GM18951 (cell line): ENCODE measurements around the gene GFPT2.
A peak's percentile ranks its signal among the peaks of the same experiment; 100 is the strongest.

Experiments used
- POLR2A ChIP-seq: IDR thresholded peaks from 4 replicates; pipeline ENCODE4 v1.6.1; 2011; ENCODE audit warnings: mild to moderate bottlenecking; ENCODE audit not compliant: insufficient read length, insufficient read depth; ENCODE audit errors: extremely low read depth
- in situ Hi-C: fragments of 300-500 bp; cut with MboI; formaldehyde crosslinking; loops from one replicate; pipeline ENCODE4 v1.12.0; 2022; ENCODE audit warnings: low sequenced_read_pairs, mixed read lengths, inconsistent platforms; ENCODE audit not compliant: unreplicated experiment

Gene GFPT2

GRCh38 chr5:180329138-180329435, 24.0 kb downstream of the GFPT2 start:
- no peak for TF ChIP-seq POLR2A
- in situ Hi-C loops: no loop called here

DNA sequence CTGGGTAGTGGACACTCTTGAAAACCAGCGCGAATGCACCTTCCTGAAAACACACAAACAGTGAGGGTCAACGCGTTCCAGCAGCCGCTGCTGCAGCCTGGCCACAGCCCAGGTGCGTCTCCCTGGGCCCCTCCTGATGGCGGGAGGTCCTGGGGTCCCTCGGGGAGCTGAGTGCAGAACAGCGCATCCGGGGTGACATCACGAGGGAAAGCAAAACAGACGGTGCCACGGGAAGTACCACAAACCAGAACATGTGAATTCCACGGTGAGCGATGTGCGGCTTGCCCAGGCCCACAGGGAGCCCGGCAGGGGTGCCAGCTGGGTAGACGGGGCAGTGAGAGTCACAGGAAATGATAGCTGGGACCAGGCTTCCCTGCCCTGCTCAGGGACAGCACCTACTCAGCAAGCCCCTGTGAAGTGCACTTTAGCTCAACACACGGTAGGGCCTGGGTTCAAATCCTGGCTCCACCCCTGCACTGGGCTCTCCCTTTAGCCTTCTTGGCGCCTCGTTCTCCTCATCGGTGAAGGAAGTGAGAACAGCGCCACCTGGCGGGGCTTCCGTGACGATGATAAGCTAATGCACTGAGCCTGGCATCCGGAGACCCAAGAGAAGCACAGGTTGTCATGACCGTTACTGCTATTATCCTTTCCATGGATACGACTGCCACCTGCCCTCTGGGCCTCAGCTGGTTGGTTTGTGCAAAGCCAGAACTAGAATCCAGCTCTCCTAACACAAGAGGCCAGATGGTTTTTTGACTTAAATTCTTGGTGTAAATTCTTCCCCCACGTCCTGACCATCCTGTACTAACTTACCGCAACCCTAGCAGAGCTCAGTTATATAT, 24.6 kb downstream of the GFPT2 start:
- in situ Hi-C loops: no loop called here

GRCh38 chr5:180326989-180327565, 26.1 kb downstream of the GFPT2 start:
- in situ Hi-C loops: no loop called here
- no peak for TF ChIP-seq POLR2A

More for the DNA sequence above, 24.6 kb downstream of the GFPT2 start:
- TF ChIP-seq POLR2A: no peak

- no peak for TF ChIP-seq POLR2A
- in situ Hi-C loops: no loop called here
Measured at GRCh38 chr5:180324601-180324950, 28.6 kb downstream of the GFPT2 start.

DNA sequence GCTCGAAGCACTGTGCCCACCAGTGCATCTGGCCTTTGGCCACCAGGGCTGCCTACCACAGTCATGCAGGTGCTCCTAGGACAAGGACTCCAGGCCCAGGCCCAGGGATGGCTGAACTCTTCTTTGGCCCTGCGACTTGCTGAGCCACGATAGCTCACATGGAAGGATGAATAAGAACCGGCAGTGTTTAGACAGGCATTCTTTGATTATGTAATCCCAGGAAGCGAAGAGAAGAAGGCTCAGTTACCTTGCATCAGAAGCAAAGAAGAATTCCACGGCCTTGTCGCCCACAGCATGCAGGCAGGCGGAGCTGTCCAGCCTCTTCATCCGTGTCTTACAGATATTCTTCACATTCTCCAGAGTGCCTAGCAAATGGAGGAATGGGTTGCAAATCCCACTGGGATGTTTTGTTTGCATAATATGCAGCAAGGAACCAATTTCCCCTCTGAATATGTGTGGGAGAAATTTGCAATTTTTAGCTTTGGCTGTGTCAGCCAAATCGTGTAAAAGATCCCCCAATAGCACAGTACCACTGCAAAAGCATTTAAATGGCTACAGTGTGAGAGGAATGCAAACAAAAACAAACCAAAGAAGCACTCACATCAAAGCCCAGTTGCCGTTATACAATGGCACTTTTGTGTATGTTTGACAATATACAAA, 29.1 kb downstream of the GFPT2 start:
- in situ Hi-C loops: no loop called here
- no peak for TF ChIP-seq POLR2A

GRCh38 chr5:180323160-180323559, 30.0 kb downstream of the GFPT2 start:
- no peak for TF ChIP-seq POLR2A
- in situ Hi-C loops: no loop called here

DNA sequence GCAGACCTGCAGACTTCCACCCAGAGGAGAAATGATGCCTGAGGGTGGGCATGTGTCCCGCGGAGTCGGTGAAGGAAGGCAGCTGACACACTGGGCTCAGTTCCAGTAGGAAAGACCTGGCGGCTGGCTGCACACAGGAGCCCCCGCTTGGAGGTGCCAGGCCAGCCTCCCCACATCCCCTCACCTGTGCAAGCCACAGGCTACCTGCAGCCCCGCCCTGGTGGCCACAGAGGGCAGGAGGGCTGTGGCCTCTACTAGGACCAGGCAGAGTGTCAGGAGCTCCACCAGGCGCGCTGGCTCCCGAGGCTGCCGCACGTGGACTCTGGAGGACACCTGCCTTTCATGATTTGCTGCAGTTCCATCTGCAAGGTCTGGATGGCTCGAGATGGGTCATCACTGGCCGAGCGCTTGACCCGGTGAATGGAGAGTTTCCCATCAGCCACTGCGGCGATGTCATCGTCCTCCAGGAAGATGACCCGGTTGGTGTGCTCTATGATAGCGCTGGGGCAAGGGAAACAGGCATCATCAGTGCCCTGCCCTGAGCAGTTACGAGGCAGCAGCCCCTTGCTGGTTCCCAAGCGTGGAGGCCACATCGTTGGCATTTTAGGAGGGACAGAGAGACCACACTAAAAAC, 34.6 kb downstream of the GFPT2 start:
- TF ChIP-seq POLR2A: no peak
- in situ Hi-C loops: no loop called here

DNA sequence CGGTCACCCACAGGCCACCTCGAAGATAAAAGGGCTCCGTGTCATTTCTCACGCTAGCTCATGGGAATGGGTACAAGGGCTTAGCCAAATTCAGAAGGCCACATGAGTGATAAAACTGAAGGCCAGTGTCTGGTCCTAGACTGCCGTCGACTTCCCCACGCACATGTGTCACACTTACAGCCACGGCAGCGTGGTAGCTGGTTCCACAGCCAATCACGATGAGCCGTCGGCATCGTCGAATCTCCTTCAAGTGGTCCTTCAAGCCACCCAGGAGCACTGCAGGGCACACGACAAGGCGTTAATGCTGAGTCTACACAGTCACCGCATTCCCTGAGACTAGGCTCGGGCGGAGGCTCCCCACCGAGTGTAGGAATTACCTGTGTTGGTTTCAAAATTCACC, 36.5 kb downstream of the GFPT2 start:
- in situ Hi-C loops: no loop called here
- no peak for TF ChIP-seq POLR2A

GRCh38 chr5:180315762-180316212, 37.3 kb downstream of the GFPT2 start:
- TF ChIP-seq POLR2A: no peak
- in situ Hi-C loops: no loop called here

- TF ChIP-seq POLR2A: peak; percentile 51
- in situ Hi-C loops: no loop called here
Measured at GRCh38 chr5:180313677-180314505, 39.2 kb downstream of the GFPT2 start.

DNA sequence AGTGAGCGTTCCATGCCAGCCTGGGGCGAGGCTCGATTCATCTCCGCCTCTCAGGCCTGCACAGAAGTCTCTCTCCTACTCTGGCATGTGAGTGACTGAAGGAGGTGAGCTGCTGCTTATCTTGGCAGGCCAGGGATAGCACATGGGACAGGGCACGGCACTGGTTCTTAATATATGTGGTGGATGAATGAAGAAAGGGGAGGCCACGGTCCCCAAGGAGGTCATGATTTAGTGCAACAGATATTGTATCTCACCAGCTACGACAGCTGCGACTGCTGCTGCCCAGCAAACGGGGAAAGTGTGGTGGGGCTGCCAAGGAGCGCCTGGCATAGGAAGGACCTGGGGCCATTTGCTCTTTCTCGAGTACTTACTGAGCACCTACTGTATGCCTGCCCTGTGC, 41.9 kb downstream of the GFPT2 start:
- no peak for TF ChIP-seq POLR2A
- in situ Hi-C loops: no loop called here

DNA sequence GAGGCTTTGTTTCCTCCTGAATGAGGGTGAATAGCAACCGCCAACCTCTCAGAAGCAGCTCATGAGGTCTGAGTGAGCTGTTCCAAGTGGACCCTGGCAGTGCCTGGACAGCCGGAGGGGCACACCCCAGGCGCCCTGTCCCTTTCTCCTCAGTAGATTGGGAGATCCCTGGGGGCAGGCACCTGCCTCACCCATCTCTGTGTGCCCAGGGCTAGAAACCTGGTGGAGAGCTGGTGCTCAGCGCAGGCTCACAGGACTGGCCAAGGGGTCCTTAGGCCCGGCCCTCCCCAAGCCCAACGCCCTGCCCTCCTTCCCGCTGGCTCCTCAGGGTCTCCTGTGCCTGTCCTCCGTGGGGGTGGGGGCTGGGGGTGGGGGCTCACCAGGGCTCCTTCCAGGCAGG, 46.3 kb downstream of the GFPT2 start:
- in situ Hi-C loops: no loop called here
- no peak for TF ChIP-seq POLR2A

DNA sequence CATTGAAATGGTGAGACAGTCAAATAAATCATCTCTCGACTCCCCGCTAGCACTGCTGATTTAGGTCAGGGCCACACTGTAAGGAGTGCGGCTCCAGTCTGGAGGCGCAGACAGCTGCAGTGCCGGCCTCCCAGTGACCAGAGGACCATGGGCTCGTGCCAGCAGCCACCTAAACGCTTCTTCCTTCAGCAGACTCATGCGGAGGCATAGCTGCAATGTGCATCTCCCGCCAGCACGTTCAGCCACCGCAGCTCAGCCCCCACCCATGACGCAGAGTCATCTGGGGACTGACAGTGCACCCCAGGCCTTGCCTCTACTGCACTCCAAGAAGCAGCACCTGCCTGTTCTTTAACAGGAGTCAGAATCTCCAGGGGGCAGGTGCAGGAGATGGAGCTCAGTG, 47.7 kb downstream of the GFPT2 start:
- in situ Hi-C loops: no loop called here
- no peak for TF ChIP-seq POLR2A
